Measurements from ENCODE around the gene SLITRK5. TPM values are rescaled to one million over a fixed set of nuclear protein-coding genes. Genes with fewer than 3 reads are reported as not detected.

Gene SLITRK5
- total RNA-seq (2014; rRNA removed; shearing (Covaris generic)): not detected in 2 replicates

- no peak within 1 kb of the TSS for H3K27ac ChIP-seq
- no peaks in the 10 kb centered on the region for H3K36me3 ChIP-seq
- no peaks in the 10 kb centered on the region; the same call in 1 of the 2 replicates for H3K4me1 ChIP-seq (replicated peaks)
- H3K9me3 ChIP-seq (replicated peaks): peaks cover 8% of the 10 kb centered on the region; the same call in 1 of the 2 replicates
- DNase-seq (ENCODE audit: low read depth in 1 of 2, low spot score in 2 of 2): peak; percentile 25 to 60
- H3K27me3 ChIP-seq (replicated peaks): peaks cover 22% of the 10 kb centered on the region
- H3K4me3 ChIP-seq: no peak within 1 kb of the TSS
These were observed at the start of gene SLITRK5 for GRCh38 chr13:87671031-87671752. Gene SLITRK5, plus strand, starts transcription at chr13:87671371. Its CDS starts 4,018 bp downstream, at chr13:87675389.

- Histone ChIP-seq H3K36me3 (no peaks in the 10 kb centered on the region), H3K9me3 (replicated peaks) (peaks cover 6% of the 10 kb centered on the region; the same call in 1 of the 2 replicates), H3K27me3 (replicated peaks) (no peaks in the 10 kb centered on the region), H3K4me1 (replicated peaks) (no peaks in the 10 kb centered on the region), H3K27ac (no peak overlapping the region), H3K4me3 (no peak overlapping the region)
- no peak for DNase-seq (ENCODE audit: low read depth in 1 of 2, low spot score in 2 of 2)
These were observed 48.2 kb upstream of the SLITRK5 start for GRCh38 chr13:87622971-87623370.

GRCh38 chr13:87656306-87656705, 14.9 kb upstream of the SLITRK5 start:
- H3K4me3 ChIP-seq: no peak overlapping the region
- no peaks in the 10 kb centered on the region for H3K36me3 ChIP-seq
- no peaks in the 10 kb centered on the region for H3K9me3 ChIP-seq (replicated peaks)
- no peaks in the 10 kb centered on the region for H3K4me1 ChIP-seq (replicated peaks)
- no peak overlapping the region for H3K27ac ChIP-seq
- no peaks in the 10 kb centered on the region for H3K27me3 ChIP-seq (replicated peaks)
- DNase-seq (ENCODE audit: low read depth in 1 of 2, low spot score in 2 of 2): no peak

GRCh38 chr13:87661471-87661870, 9.7 kb upstream of the SLITRK5 start:
- Histone ChIP-seq H3K9me3 (replicated peaks) (no peaks in the 10 kb centered on the region), H3K36me3 (no peaks in the 10 kb centered on the region), H3K4me1 (replicated peaks) (no peaks in the 10 kb centered on the region), H3K27me3 (replicated peaks) (no peaks in the 10 kb centered on the region), H3K4me3 (no peak overlapping the region), H3K27ac (no peak overlapping the region)
- no peak for DNase-seq (ENCODE audit: low read depth in 1 of 2, low spot score in 2 of 2)

GRCh38 chr13:87666831-87667230, 4.3 kb upstream of the SLITRK5 start:
- Histone ChIP-seq H3K9me3 (replicated peaks) (no peaks in the 10 kb centered on the region), H3K4me1 (replicated peaks) (no peaks in the 10 kb centered on the region; the same call in 1 of the 2 replicates), H3K27ac (no peak overlapping the region), H3K4me3 (no peak overlapping the region), H3K36me3 (no peaks in the 10 kb centered on the region), H3K27me3 (replicated peaks) (peaks cover 6% of the 10 kb centered on the region; the same call in 1 of the 2 replicates)
- DNase-seq (ENCODE audit: low read depth in 1 of 2, low spot score in 2 of 2): no peak

GRCh38 chr13:87667686-87668085, 3.5 kb upstream of the SLITRK5 start:
- Histone ChIP-seq H3K4me1 (replicated peaks) (no peaks in the 10 kb centered on the region; the same call in 1 of the 2 replicates), H3K9me3 (replicated peaks) (no peaks in the 10 kb centered on the region), H3K36me3 (no peaks in the 10 kb centered on the region), H3K27me3 (replicated peaks) (peaks cover 9% of the 10 kb centered on the region), H3K4me3 (no peak overlapping the region), H3K27ac (no peak overlapping the region)
- no peak for DNase-seq (ENCODE audit: low read depth in 1 of 2, low spot score in 2 of 2)

- no peak overlapping the region for H3K4me3 ChIP-seq
- H3K27ac ChIP-seq: no peak overlapping the region
- no peak for DNase-seq (ENCODE audit: low read depth in 1 of 2, low spot score in 2 of 2)
- no peaks in the 10 kb centered on the region for H3K36me3 ChIP-seq
- 0 out of 2 replicates have a peak, but pooled peaks cover 3% of the 10 kb centered on the region for H3K9me3 ChIP-seq (replicated peaks)
- peaks cover 19% of the 10 kb centered on the region for H3K27me3 ChIP-seq (replicated peaks)
- no peaks in the 10 kb centered on the region; the same call in 1 of the 2 replicates for H3K4me1 ChIP-seq (replicated peaks)
These were observed 1.7 kb upstream of the SLITRK5 start for GRCh38 chr13:87669379-87669978.

GRCh38 chr13:87671753-87672605, 808 bp downstream of the SLITRK5 start:
- Histone ChIP-seq H3K4me3 (no peak overlapping the region), H3K4me1 (replicated peaks) (no peaks in the 10 kb centered on the region; the same call in 1 of the 2 replicates), H3K9me3 (replicated peaks) (peaks cover 16% of the 10 kb centered on the region; the same call in 1 of the 2 replicates), H3K27ac (no peak overlapping the region), H3K27me3 (replicated peaks) (peaks cover 22% of the 10 kb centered on the region), H3K36me3 (no peaks in the 10 kb centered on the region)
- peak in 1 of 2 experiments; percentile 32 for DNase-seq (ENCODE audit: low read depth in 1 of 2, low spot score in 2 of 2)

- Histone ChIP-seq H3K4me3 (no peak overlapping the region), H3K36me3 (no peaks in the 10 kb centered on the region), H3K9me3 (replicated peaks) (peaks cover 18% of the 10 kb centered on the region; the same call in 1 of the 2 replicates), H3K4me1 (replicated peaks) (no peaks in the 10 kb centered on the region; the same call in 1 of the 2 replicates), H3K27ac (no peak overlapping the region), H3K27me3 (replicated peaks) (peaks cover 22% of the 10 kb centered on the region)
- DNase-seq (ENCODE audit: low read depth in 1 of 2, low spot score in 2 of 2): no peak
These were observed 3.1 kb downstream of the SLITRK5 start for GRCh38 chr13:87674247-87674738.

GRCh38 chr13:87675851-87676250, 4.7 kb downstream of the SLITRK5 start:
- Histone ChIP-seq H3K4me3 (no peak overlapping the region), H3K9me3 (replicated peaks) (peaks cover 18% of the 10 kb centered on the region; the same call in 1 of the 2 replicates), H3K4me1 (replicated peaks) (no peaks in the 10 kb centered on the region; the same call in 1 of the 2 replicates), H3K27me3 (replicated peaks) (peaks cover 22% of the 10 kb centered on the region), H3K27ac (no peak overlapping the region), H3K36me3 (no peaks in the 10 kb centered on the region)
- DNase-seq (ENCODE audit: low read depth in 1 of 2, low spot score in 2 of 2): no peak

- Histone ChIP-seq H3K36me3 (no peaks in the 10 kb centered on the region), H3K9me3 (replicated peaks) (peaks cover 18% of the 10 kb centered on the region; the same call in 1 of the 2 replicates), H3K27me3 (replicated peaks) (peaks cover 19% of the 10 kb centered on the region), H3K4me3 (no peak overlapping the region), H3K27ac (no peak overlapping the region), H3K4me1 (replicated peaks) (no peaks in the 10 kb centered on the region; the same call in 1 of the 2 replicates)
- no peak for DNase-seq (ENCODE audit: low read depth in 1 of 2, low spot score in 2 of 2)
These were observed 5.3 kb downstream of the SLITRK5 start for GRCh38 chr13:87676254-87677042.

GRCh38 chr13:87677043-87677495, 5.9 kb downstream of the SLITRK5 start:
- Histone ChIP-seq H3K36me3 (no peaks in the 10 kb centered on the region), H3K9me3 (replicated peaks) (peaks cover 18% of the 10 kb centered on the region; the same call in 1 of the 2 replicates), H3K4me1 (replicated peaks) (no peaks in the 10 kb centered on the region; the same call in 1 of the 2 replicates), H3K4me3 (no peak overlapping the region), H3K27me3 (replicated peaks) (peaks cover 13% of the 10 kb centered on the region), H3K27ac (no peak overlapping the region)
- DNase-seq (ENCODE audit: low read depth in 1 of 2, low spot score in 2 of 2): no peak
